ENCODE data around the gene FOXO6.

- TF ChIP-seq FOXM1 (IDR thresholded peaks at IDR 0.05; ENCODE audit: low read depth) (no peak), USF2 (IDR thresholded peaks at IDR 0.05; ENCODE audit: borderline replicate concordance, low read depth, low read length) (no peak), JUND (IDR thresholded peaks at IDR 0.05) (no peak), CTCF (IDR thresholded peaks at IDR 0.05) (no peak), POLR2AphosphoS5 (IDR thresholded peaks at IDR 0.05; ENCODE audit: low read depth, low read length) (no peak), NRF1 (IDR thresholded peaks at IDR 0.05; ENCODE audit: low read depth, low read length) (no peak), MEF2A (IDR thresholded peaks at IDR 0.05; ENCODE audit: borderline replicate concordance, low read depth) (no peak)
Measured at GRCh38 chr1:41374711-41375110, 13.5 kb downstream of the FOXO6 start.
